ENCODE results near the gene HSBP1. TPM values are rescaled to one million over a fixed set of nuclear protein-coding genes. Genes with fewer than 3 reads are reported as not detected.
A peak's percentile ranks its signal among the peaks of the same experiment; 100 is the strongest.

Gene HSBP1
- total RNA-seq, 2 experiments from 2014 or later, result 17.4 to 21.9 TPM

DNA sequence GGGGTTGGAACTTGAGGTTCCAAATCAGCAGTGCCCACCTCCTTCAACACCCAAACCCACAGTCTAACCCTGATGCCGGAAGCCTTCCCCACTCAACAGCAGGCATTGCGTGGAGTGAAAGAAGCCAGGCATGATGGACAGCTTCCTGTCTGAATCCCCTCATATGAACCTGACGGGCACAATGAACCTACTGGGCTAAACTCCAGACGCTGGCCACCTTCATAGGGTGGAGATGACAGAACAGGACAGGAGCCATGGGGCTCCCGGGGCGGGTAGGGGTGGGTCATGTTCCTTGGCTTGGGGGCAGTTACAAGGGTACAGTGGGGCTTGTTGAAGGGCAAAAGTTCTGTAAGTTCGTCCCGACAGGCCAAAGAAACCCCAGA lies 460 bp upstream of the HSBP1 start:
- Histone ChIP-seq H3K4me3 (ENCODE audit: low read length) (peak overlapping the region; percentile 86), H3K36me3 (ENCODE audit: insufficient read depth, low read length) (peaks cover 22% of the 10 kb centered on the region), H3K4me1 (ENCODE audit: insufficient read depth, low read length) (peaks cover 32% of the 10 kb centered on the region), H3K9me3 (ENCODE audit: control insufficient read depth in 1 of 2, insufficient read depth in 1 of 2, low read length in 2 of 2) (peaks cover 0 to 4% of the 10 kb centered on the region in 2 experiments), H3K27me3 (ENCODE audit: control insufficient read depth in 1 of 2, insufficient read depth in 2 of 2, low read length in 2 of 2) (no peaks in the 10 kb centered on the region), H3K27ac (ENCODE audit: low read depth in 1 of 2, low read length in 2 of 2) (no peak overlapping the region)
- H3K4me3 Mint-ChIP-seq, result peak overlapping the region; percentile 100
- peaks cover 43% of the 10 kb centered on the region for H3K4me1 Mint-ChIP-seq (ENCODE audit: low read depth)
- POLR2A ChIA-PET, result interaction anchor here (1.1 to 2.4 kb wide), 2 partner anchors 92 to 380 kb away, joined by 3 to 6 read pairs; partner anchors contain the start of gene TAF1C
- no peaks in the 10 kb centered on the region for H3K9me3 Mint-ChIP-seq
- intact Hi-C loops (cut with DNase I, micrococcal nuclease), result loop anchor here (2.0 to 10.0 kb wide), 5 partner anchors 90 to 1643 kb away; partner anchors contain the start of genes MLYCD (in 2 of the 2) and TAF1C (in 1 of the 2)
- no peak for ATAC-seq (ENCODE audit: poor library complexity)
- TF ChIP-seq, protein P1, sequence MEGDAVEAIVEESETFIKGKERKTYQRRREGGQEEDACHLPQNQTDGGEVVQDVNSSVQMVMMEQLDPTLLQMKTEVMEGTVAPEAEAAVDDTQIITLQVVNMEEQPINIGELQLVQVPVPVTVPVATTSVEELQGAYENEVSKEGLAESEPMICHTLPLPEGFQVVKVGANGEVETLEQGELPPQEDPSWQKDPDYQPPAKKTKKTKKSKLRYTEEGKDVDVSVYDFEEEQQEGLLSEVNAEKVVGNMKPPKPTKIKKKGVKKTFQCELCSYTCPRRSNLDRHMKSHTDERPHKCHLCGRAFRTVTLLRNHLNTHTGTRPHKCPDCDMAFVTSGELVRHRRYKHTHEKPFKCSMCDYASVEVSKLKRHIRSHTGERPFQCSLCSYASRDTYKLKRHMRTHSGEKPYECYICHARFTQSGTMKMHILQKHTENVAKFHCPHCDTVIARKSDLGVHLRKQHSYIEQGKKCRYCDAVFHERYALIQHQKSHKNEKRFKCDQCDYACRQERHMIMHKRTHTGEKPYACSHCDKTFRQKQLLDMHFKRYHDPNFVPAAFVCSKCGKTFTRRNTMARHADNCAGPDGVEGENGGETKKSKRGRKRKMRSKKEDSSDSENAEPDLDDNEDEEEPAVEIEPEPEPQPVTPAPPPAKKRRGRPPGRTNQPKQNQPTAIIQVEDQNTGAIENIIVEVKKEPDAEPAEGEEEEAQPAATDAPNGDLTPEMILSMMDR (IDR thresholded peaks at IDR 0.05), result no peak
- H3K27me3 Mint-ChIP-seq, result no peaks in the 10 kb centered on the region
- CTCF ChIA-PET, result no interaction called here
- no peak for DNase-seq
- peak overlapping the region; percentile 93 for H3K27ac Mint-ChIP-seq
- peaks cover 43% of the 10 kb centered on the region for H3K36me3 Mint-ChIP-seq (ENCODE audit: low read depth)

DNA sequence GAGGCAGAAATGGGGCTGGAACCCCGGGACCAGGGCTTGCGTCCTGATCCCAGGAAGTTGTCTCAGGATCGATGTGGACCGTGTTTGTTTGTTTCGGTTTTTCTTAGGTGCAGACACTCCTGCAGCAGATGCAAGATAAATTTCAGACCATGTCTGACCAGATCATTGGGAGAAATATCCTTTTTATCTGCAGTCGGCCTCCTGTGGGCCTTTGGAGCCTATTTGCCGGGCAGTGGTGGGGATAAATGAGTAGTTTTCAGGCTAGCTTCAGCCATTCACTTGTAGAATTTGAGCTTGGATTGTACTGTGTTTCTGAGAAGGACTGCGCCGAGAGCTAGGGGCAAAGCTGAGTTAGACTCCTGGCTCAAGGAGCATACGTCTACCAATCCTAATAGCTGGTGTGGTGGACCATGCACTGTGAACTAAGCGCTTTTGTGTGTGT lies 816 bp downstream of the HSBP1 start:
- H3K4me1 Mint-ChIP-seq (ENCODE audit: low read depth), result peaks cover 43% of the 10 kb centered on the region
- H3K27me3 Mint-ChIP-seq, result no peaks in the 10 kb centered on the region
- intact Hi-C loops (cut with DNase I, micrococcal nuclease), result loop anchor here (5.0 to 10.0 kb wide), 3 partner anchors 89 to 1644 kb away; partner anchors contain the start of genes MLYCD (in 1 of the 2) and TAF1C (in 1 of the 2)
- Histone ChIP-seq H3K4me1 (ENCODE audit: insufficient read depth, low read length) (peaks cover 28% of the 10 kb centered on the region), H3K27me3 (ENCODE audit: control insufficient read depth in 1 of 2, insufficient read depth in 2 of 2, low read length in 2 of 2) (no peaks in the 10 kb centered on the region), H3K4me3 (ENCODE audit: low read length) (peak overlapping the region; percentile 86), H3K9me3 (ENCODE audit: control insufficient read depth in 1 of 2, insufficient read depth in 1 of 2, low read length in 2 of 2) (peaks cover 0 to 4% of the 10 kb centered on the region in 2 experiments), H3K27ac (ENCODE audit: low read depth in 1 of 2, low read length in 2 of 2) (peak overlapping the region; percentile 46 to 74), H3K36me3 (ENCODE audit: insufficient read depth, low read length) (peaks cover 28% of the 10 kb centered on the region)
- H3K4me3 Mint-ChIP-seq, result peak overlapping the region; percentile 98
- peak overlapping the region; percentile 93 for H3K27ac Mint-ChIP-seq
- TF ChIP-seq, protein P1 (IDR thresholded peaks at IDR 0.05), result no peak
- ChIA-PET CTCF (interaction anchor here (1.2 kb wide), 1 partner anchor 378 kb away, joined by 4 read pairs; the partner anchor contains the start of gene TAF1C), POLR2A (interaction anchor here (2.4 kb wide), 1 partner anchor 378 kb away, joined by 6 read pairs; the partner anchor contains the start of gene TAF1C)
- ATAC-seq (ENCODE audit: poor library complexity) (no peak), DNase-seq (no peak)
- H3K36me3 Mint-ChIP-seq (ENCODE audit: low read depth), result peaks cover 54% of the 10 kb centered on the region
- H3K9me3 Mint-ChIP-seq, result no peaks in the 10 kb centered on the region

DNA sequence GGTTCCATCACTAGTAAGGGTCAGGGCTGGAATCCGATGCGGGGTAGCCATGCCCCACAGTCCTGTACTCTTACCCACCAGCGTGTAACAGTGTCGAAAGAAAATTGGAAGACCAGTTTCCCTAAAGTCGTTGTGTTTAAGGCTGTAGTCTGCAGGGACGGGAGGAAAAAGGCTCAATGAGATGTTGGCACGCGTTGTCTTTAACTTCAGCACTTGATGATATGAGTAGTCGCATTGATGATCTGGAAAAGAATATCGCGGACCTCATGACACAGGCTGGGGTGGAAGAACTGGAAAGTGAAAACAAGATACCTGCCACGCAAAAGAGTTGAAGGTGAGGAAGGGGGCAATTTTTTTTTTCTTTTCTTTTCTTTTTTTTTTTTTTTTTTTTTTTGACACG lies 1.3 kb downstream of the HSBP1 start:
- Histone ChIP-seq H3K27ac (ENCODE audit: low read depth in 1 of 2, low read length in 2 of 2) (no peak overlapping the region), H3K9me3 (ENCODE audit: control insufficient read depth in 1 of 2, insufficient read depth in 1 of 2, low read length in 2 of 2) (peaks cover 0 to 4% of the 10 kb centered on the region in 2 experiments), H3K27me3 (ENCODE audit: control insufficient read depth in 1 of 2, insufficient read depth in 2 of 2, low read length in 2 of 2) (no peaks in the 10 kb centered on the region), H3K36me3 (ENCODE audit: insufficient read depth, low read length) (peaks cover 28% of the 10 kb centered on the region), H3K4me3 (ENCODE audit: low read length) (peak overlapping the region; percentile 86), H3K4me1 (ENCODE audit: insufficient read depth, low read length) (peaks cover 28% of the 10 kb centered on the region)
- TF ChIP-seq, protein P1 (IDR thresholded peaks at IDR 0.05), result no peak
- CTCF ChIA-PET, result no interaction called here
- DNase-seq, result no peak
- no peak for ATAC-seq (ENCODE audit: poor library complexity)
- peak overlapping the region; percentile 98 for H3K4me3 Mint-ChIP-seq
- peaks cover 54% of the 10 kb centered on the region for H3K36me3 Mint-ChIP-seq (ENCODE audit: low read depth)
- POLR2A ChIA-PET, result interaction anchor here (2.4 kb wide), 1 partner anchor 378 kb away, joined by 6 read pairs; the partner anchor contains the start of gene TAF1C
- intact Hi-C loops (cut with DNase I, micrococcal nuclease), result loop anchor here (5.0 to 10.0 kb wide), 3 partner anchors 88 to 1644 kb away; partner anchors contain the start of genes MLYCD (in 1 of the 2) and TAF1C (in 1 of the 2)
- no peaks in the 10 kb centered on the region for H3K9me3 Mint-ChIP-seq
- peak overlapping the region; percentile 93 for H3K27ac Mint-ChIP-seq
- peaks cover 43% of the 10 kb centered on the region for H3K4me1 Mint-ChIP-seq (ENCODE audit: low read depth)
- H3K27me3 Mint-ChIP-seq, result no peaks in the 10 kb centered on the region

Data from CD4-positive, alpha-beta T cell (primary cell).